H9 (cell line): ENCODE data around the gene SMAD7. TPM values are rescaled to one million over a fixed set of nuclear protein-coding genes. Genes with fewer than 3 reads are reported as not detected.
A peak's percentile ranks its signal among the peaks of the same experiment; 100 is the strongest.

Source experiments
- DNase-seq: peaks from one replicate; pipeline ENCODE4 v3.0.0-alpha.2; 2017
- H2AFZ ChIP-seq: one replicate; pipeline ENCODE4 v1.6.1; 2013; ENCODE audit warnings: mild to moderate bottlenecking, low read length, control low read depth, moderate library complexity
- H2AK5ac ChIP-seq: 2 replicates; pipeline ENCODE4 v1.6.1; 2013; ENCODE audit warnings: low read length, control low read depth, mixed read lengths; ENCODE audit not compliant: insufficient read length
- H2BK120ac ChIP-seq: one replicate; pipeline ENCODE4 v1.6.1; 2013; ENCODE audit warnings: low read depth, mild to moderate bottlenecking, low read length, control low read depth, inconsistent platforms; ENCODE audit not compliant: poor library complexity, severe bottlenecking
- H2BK12ac ChIP-seq: 2 replicates; pipeline ENCODE4 v1.6.1; 2013; ENCODE audit warnings: low read length, control low read depth, mixed read lengths, low read depth; ENCODE audit not compliant: insufficient read length
- H2BK15ac ChIP-seq: 2 replicates; pipeline ENCODE4 v1.6.1; 2013; ENCODE audit warnings: low read depth, low read length, control low read depth
- H2BK20ac ChIP-seq: one replicate; pipeline ENCODE4 v1.6.1; 2013; ENCODE audit warnings: low read depth, mild to moderate bottlenecking, low read length, control low read depth, inconsistent platforms; ENCODE audit not compliant: poor library complexity, severe bottlenecking
- H2BK5ac ChIP-seq: 2 replicates; pipeline ENCODE4 v1.6.1; 2013; ENCODE audit warnings: low read length, control low read depth, mixed read lengths; ENCODE audit not compliant: insufficient read length
- H3K14ac ChIP-seq: 2 replicates; pipeline ENCODE4 v1.6.1; 2013; ENCODE audit warnings: low read length, control low read depth; ENCODE audit not compliant: insufficient read depth
- H3K18ac ChIP-seq: 2 replicates; pipeline ENCODE4 v1.6.1; 2013; ENCODE audit warnings: low read depth, mild to moderate bottlenecking, mixed read lengths, low read length, control low read depth; ENCODE audit not compliant: insufficient read length
- H3K23ac ChIP-seq: 2 replicates; pipeline ENCODE4 v1.6.1; 2013; ENCODE audit warnings: low read length, control low read depth, mixed read lengths, low read depth; ENCODE audit not compliant: insufficient read length
- H3K23me2 ChIP-seq: 2 replicates; pipeline ENCODE4 v1.6.1; 2013; ENCODE audit warnings: low read depth, mild to moderate bottlenecking, mixed read lengths, low read length, control low read depth; ENCODE audit not compliant: insufficient read length, poor library complexity, severe bottlenecking
- H3K27ac ChIP-seq: 2 replicates; pipeline ENCODE4 v1.5.1; 2013; ENCODE audit warnings: low read length, control low read depth, mixed read lengths, low read depth; ENCODE audit not compliant: insufficient read length
- H3K27me3 ChIP-seq: 2 replicates; pipeline ENCODE4 v1.6.1; 2013; ENCODE audit warnings: low read length, control low read depth, inconsistent platforms; ENCODE audit not compliant: insufficient read depth
- H3K4ac ChIP-seq: 2 replicates; pipeline ENCODE4 v1.6.1; 2013; ENCODE audit warnings: low read depth, mild to moderate bottlenecking, control low read depth, inconsistent platforms, low read length, moderate library complexity
- H3K4me1 ChIP-seq: 2 replicates; pipeline ENCODE4 v1.6.1; 2013; ENCODE audit warnings: low read length, control low read depth, inconsistent platforms; ENCODE audit not compliant: insufficient read depth
- H3K4me2 ChIP-seq: 2 replicates; pipeline ENCODE4 v1.6.1; 2013; ENCODE audit warnings: low read length, control low read depth, mixed read lengths; ENCODE audit not compliant: insufficient read length, insufficient read depth
- H3K56ac ChIP-seq: 2 replicates; pipeline ENCODE4 v1.6.1; 2013; ENCODE audit warnings: low read depth, mild to moderate bottlenecking, mixed read lengths, low read length, control low read depth; ENCODE audit not compliant: insufficient read length
- H3K79me1 ChIP-seq: 2 replicates; pipeline ENCODE4 v1.6.1; 2013; ENCODE audit warnings: low read depth, mild to moderate bottlenecking, moderate library complexity, low read length, control low read depth, inconsistent platforms; ENCODE audit not compliant: insufficient read depth, poor library complexity, severe bottlenecking
- H3K79me2 ChIP-seq: 2 replicates; pipeline ENCODE4 v1.6.1; 2013; ENCODE audit warnings: low read length, control low read depth, inconsistent platforms; ENCODE audit not compliant: insufficient read depth
- H3K9ac ChIP-seq: 2 replicates; pipeline ENCODE4 v1.6.1; 2013; ENCODE audit warnings: low read length, control low read depth, mixed read lengths; ENCODE audit not compliant: insufficient read length; ENCODE audit errors: extremely low read depth
- H3K9me3 ChIP-seq: one replicate; pipeline ENCODE4 v1.6.1; 2013; ENCODE audit warnings: low read depth, low read length, inconsistent platforms; ENCODE audit not compliant: control insufficient read depth
- H3T11ph ChIP-seq: one replicate; pipeline ENCODE4 v1.6.1; 2013; ENCODE audit warnings: mild to moderate bottlenecking, low read length, control low read depth, inconsistent platforms
- H4K20me1 ChIP-seq: one replicate; pipeline ENCODE4 v1.6.1; 2013; ENCODE audit not compliant: control insufficient read depth, insufficient read length, insufficient read depth
- H4K5ac ChIP-seq: 2 replicates; pipeline ENCODE4 v1.6.1; 2013; ENCODE audit warnings: low read depth, mild to moderate bottlenecking, mixed read lengths, low read length, control low read depth; ENCODE audit not compliant: insufficient read length
- H4K8ac ChIP-seq: replicated peaks from 2 replicates; pipeline ENCODE4 v1.6.1; 2013; ENCODE audit warnings: low read length, control low read depth, mixed read lengths, low read depth; ENCODE audit not compliant: insufficient read length
- H4K91ac ChIP-seq: 2 replicates; pipeline ENCODE4 v1.6.1; 2013; ENCODE audit warnings: low read depth, mild to moderate bottlenecking, moderate library complexity, mixed read lengths, low read length, control low read depth; ENCODE audit not compliant: insufficient read length
- H3K27ac Mint-ChIP-seq, 3 experiments: 2 replicates in 2 of 3; 3 replicates in 1 of 3; pipeline ENCODE4 v1.8.0; 2020 to 2021; ENCODE audit warnings: mixed read lengths in 3 of 3, mild to moderate bottlenecking in 1 of 3, moderate library complexity in 1 of 3
- H3K27me3 Mint-ChIP-seq: 2 replicates; pipeline ENCODE4 v1.8.0; 2021; ENCODE audit warnings: low read depth, mild to moderate bottlenecking, moderate library complexity, mixed read lengths
- H3K36me3 Mint-ChIP-seq, 3 experiments: 2 replicates in 2 of 3; 3 replicates in 1 of 3; pipeline ENCODE4 v1.8.0; 2020 to 2021; ENCODE audit warnings: low read depth in 3 of 3, mixed read lengths in 3 of 3; ENCODE audit not compliant: insufficient read depth in 1 of 3
- H3K4me1 Mint-ChIP-seq, 2 experiments: 2 replicates each; pipeline ENCODE4 v1.8.0; 2020; ENCODE audit warnings: mixed read lengths in 2 of 2
- H3K4me3 Mint-ChIP-seq, 2 experiments: 2 replicates in 1 of 2; 3 replicates in 1 of 2; pipeline ENCODE4 v1.8.0; 2020 to 2021; ENCODE audit warnings: mild to moderate bottlenecking in 2 of 2, mixed read lengths in 2 of 2, moderate library complexity in 1 of 2
- H3K9me3 Mint-ChIP-seq, 2 experiments: 2 replicates in 1 of 2; 3 replicates in 1 of 2; pipeline ENCODE4 v1.8.0; 2020; ENCODE audit warnings: mild to moderate bottlenecking in 2 of 2, mixed read lengths in 2 of 2, moderate library complexity in 1 of 2
- WGBS: extraction: QIAGEN DNeasy Blood & Tissue Kit; methylation state at CpG from one replicate; pipeline ENCODE4 v1.1.7; 2013; ENCODE audit warnings: missing lambda C conversion rate, low lambda C conversion rate, mixed read lengths; ENCODE audit not compliant: insufficient read length; ENCODE audit errors: extremely low coverage; 5-methylcytosine and 5-hydroxymethylcytosine counted together
- total RNA-seq: library from RNA; stranded (reverse); gene quantifications from 2 replicates; pipeline ENCODE4 v1.2.1, GENCODE V29; 2021
- TF ChIP-seq, protein P1 (sequence below): fragments of 200-600 bp; sonication (generic); conservative IDR thresholded peaks from 3 replicates; pipeline ENCODE4 v1.8.0; 2021; ENCODE audit warnings: antibody characterized with exemption, mild to moderate bottlenecking

The SMAD7 gene
- total RNA-seq, 1 experiment from 2014 or later = 27.7 TPM

DNA sequence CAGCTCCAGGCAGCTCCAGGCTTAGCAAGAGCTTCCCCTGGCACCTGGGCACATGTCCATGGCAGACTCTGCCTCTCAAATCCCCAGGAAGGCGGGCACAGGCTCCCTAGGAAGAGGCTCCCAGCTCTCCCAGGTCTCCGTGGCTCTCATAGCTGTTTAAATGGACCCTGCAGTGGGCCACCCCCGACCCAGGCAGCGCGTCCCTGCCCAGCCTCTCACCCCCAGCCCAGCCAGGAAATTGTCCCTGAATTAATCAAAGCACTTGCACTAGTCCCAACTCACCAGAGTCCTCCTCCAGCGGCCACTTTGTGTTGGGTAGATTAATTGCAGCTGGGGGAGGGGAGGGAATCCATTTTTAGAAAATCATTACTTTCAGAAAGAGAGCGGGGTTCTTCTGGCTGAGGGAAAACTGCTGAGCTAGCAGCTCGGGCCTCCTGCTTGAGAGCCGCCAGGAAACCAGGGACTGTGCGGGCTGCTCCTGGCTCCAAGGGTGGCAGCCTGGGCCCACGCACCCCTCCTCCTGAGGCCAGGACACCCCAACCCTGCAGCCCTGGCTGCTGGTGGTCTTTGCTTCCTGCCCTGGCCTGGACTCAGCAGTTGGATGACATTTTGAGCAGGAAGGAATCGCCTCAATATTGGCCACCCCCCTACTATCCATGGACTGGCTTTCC lies 36.0 kb downstream of the SMAD7 start:
- Mint-ChIP-seq H3K36me3 (peaks cover 2 to 8% (median 3%) of the 10 kb centered on the region in 3 experiments; a peak in 5 of 7 replicates), H3K4me3 (no peak overlapping the region), H3K27me3 (no peaks in the 10 kb centered on the region; the same call in 1 of the 2 replicates), H3K27ac (peak overlapping the region in 1 of 3 experiments; percentile 77; a peak in 1 of 7 replicates), H3K4me1 (peaks cover 12 to 16% of the 10 kb centered on the region in 2 experiments), H3K9me3 (no peaks in the 10 kb centered on the region)
- no peak overlapping the region for H3K4ac ChIP-seq
- H2BK5ac ChIP-seq = no peak overlapping the region
- H3K79me2 ChIP-seq = no peaks in the 10 kb centered on the region
- H4K5ac ChIP-seq = no peak overlapping the region
- H3K79me1 ChIP-seq = no peaks in the 10 kb centered on the region
- H3K9me3 ChIP-seq = no peaks in the 10 kb centered on the region
- no peak overlapping the region for H2AK5ac ChIP-seq
- DNase-seq = peak; percentile 27
- H3K4me2 ChIP-seq = no peak overlapping the region
- no peaks in the 10 kb centered on the region for H4K20me1 ChIP-seq
- no peaks in the 10 kb centered on the region for H3K27me3 ChIP-seq
- H3K9ac ChIP-seq = no peak overlapping the region
- no peak overlapping the region for H4K91ac ChIP-seq
- no peak overlapping the region for H3T11ph ChIP-seq
- no peak overlapping the region for H4K8ac ChIP-seq
- no peak overlapping the region for H2BK120ac ChIP-seq
- H3K23ac ChIP-seq = no peak overlapping the region
- no peaks in the 10 kb centered on the region for H3K4me1 ChIP-seq
- H3K27ac ChIP-seq = no peak overlapping the region
- H2BK12ac ChIP-seq = no peak overlapping the region
- H3K14ac ChIP-seq = no peak overlapping the region
- no peak overlapping the region for H2BK15ac ChIP-seq
- H2BK20ac ChIP-seq = no peak overlapping the region
- WGBS = no CpG with 5 or more reads among the region's 12 CpGs
- no peak overlapping the region for H3K56ac ChIP-seq
- no peaks in the 10 kb centered on the region for H3K23me2 ChIP-seq
- TF ChIP-seq, protein P1, sequence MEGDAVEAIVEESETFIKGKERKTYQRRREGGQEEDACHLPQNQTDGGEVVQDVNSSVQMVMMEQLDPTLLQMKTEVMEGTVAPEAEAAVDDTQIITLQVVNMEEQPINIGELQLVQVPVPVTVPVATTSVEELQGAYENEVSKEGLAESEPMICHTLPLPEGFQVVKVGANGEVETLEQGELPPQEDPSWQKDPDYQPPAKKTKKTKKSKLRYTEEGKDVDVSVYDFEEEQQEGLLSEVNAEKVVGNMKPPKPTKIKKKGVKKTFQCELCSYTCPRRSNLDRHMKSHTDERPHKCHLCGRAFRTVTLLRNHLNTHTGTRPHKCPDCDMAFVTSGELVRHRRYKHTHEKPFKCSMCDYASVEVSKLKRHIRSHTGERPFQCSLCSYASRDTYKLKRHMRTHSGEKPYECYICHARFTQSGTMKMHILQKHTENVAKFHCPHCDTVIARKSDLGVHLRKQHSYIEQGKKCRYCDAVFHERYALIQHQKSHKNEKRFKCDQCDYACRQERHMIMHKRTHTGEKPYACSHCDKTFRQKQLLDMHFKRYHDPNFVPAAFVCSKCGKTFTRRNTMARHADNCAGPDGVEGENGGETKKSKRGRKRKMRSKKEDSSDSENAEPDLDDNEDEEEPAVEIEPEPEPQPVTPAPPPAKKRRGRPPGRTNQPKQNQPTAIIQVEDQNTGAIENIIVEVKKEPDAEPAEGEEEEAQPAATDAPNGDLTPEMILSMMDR = no peak
- no peak overlapping the region for H2AFZ ChIP-seq
- H3K18ac ChIP-seq = no peak overlapping the region
